ENCODE data around the gene BID.

DNA sequence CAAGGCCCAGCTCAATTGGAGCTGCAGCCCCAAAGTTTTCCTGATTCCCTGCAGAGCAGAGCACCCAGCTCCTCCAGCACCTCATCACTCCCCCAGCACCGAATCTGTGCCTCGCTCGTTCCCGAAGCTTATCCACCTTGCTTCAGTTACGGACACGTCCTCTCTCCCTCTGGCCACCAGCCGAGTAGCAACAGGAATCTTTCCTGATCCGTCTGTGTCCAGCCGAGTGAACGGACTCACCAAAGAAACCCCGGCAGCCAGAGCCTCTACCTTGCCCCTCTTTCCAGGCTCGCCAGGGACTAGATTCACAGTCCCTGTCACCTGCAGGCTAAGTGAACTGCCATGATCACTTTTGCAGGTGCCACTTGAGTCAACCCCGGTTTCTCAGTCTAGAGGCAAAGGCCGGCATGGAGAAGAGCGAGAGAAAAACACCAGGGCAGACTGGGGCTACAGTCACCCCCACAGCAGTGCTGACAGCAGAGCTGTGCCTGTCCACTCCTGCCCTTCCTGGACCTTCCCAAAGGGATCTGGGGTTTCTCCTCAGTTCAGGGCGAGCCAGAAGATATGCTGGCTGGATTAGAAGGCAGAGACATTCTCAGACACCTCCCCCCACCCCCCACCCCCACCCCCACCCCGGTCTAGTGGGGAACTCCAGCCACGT is 32.3 kb downstream of the BID start:
- TF ChIP-seq, protein P1, sequence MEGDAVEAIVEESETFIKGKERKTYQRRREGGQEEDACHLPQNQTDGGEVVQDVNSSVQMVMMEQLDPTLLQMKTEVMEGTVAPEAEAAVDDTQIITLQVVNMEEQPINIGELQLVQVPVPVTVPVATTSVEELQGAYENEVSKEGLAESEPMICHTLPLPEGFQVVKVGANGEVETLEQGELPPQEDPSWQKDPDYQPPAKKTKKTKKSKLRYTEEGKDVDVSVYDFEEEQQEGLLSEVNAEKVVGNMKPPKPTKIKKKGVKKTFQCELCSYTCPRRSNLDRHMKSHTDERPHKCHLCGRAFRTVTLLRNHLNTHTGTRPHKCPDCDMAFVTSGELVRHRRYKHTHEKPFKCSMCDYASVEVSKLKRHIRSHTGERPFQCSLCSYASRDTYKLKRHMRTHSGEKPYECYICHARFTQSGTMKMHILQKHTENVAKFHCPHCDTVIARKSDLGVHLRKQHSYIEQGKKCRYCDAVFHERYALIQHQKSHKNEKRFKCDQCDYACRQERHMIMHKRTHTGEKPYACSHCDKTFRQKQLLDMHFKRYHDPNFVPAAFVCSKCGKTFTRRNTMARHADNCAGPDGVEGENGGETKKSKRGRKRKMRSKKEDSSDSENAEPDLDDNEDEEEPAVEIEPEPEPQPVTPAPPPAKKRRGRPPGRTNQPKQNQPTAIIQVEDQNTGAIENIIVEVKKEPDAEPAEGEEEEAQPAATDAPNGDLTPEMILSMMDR (IDR thresholded peaks at IDR 0.05; ENCODE audit: borderline replicate concordance, extremely low read depth, low read length, poor library complexity, severe bottlenecking), result no peak
- TF ChIP-seq EZH2 (IDR thresholded peaks at IDR 0.05; ENCODE audit: borderline replicate concordance, low read depth, low read length, severe bottlenecking), result no peak
